Pulmonary artery endothelial cell (primary cell): ENCODE data around the gene KLHL29. TPM values are rescaled to one million over a fixed set of nuclear protein-coding genes. Genes with fewer than 3 reads are reported as not detected.
"Not testable (repeated sequence)": the region's sequence is repeated elsewhere in the genome, so short reads cannot be mapped to it uniquely, and the experiment has no call there.

ENCODE experiments used
- DNase-seq: peaks from one replicate; pipeline ENCODE4 v3.0.0-alpha.2; 2011; ENCODE audit warnings: low read depth, low spot score
- total RNA-seq: library from RNA; depleted of rRNA; stranded (reverse); fragments of >200 nt; gene quantifications from 2 replicates; pipeline ENCODE4 v1.2.3, GENCODE V29; 2014

Gene KLHL29
- total RNA-seq, result 4.2 and 5.6 TPM in 2 replicates

- no peak for DNase-seq
Observed at GRCh38 chr2:23384551-23385343, at the start of gene KLHL29. KLHL29 (plus strand) TSS chr2:23385179; CDS start chr2:23562197, 177,018 bp downstream.

- no peak for DNase-seq
Observed at GRCh38 chr2:23335550-23335949, 49.4 kb upstream of the KLHL29 start.

GRCh38 chr2:23342075-23342474 lies 42.9 kb upstream of the KLHL29 start:
- DNase-seq, result no peak

GRCh38 chr2:23346029-23346428 lies 39.0 kb upstream of the KLHL29 start:
- no peak for DNase-seq

GRCh38 chr2:23346781-23347180 lies 38.2 kb upstream of the KLHL29 start:
- DNase-seq, result no peak

GRCh38 chr2:23347471-23348092 lies 37.4 kb upstream of the KLHL29 start:
- no peak for DNase-seq

- not testable (repeated sequence) for DNase-seq
Observed at GRCh38 chr2:23348093-23348481, 36.9 kb upstream of the KLHL29 start.

- no peak for DNase-seq
Observed at GRCh38 chr2:23349508-23349907, 35.5 kb upstream of the KLHL29 start.

- DNase-seq, result peak; percentile 8
Observed at GRCh38 chr2:23350041-23350791, 34.8 kb upstream of the KLHL29 start.

GRCh38 chr2:23350792-23351355 lies 34.1 kb upstream of the KLHL29 start:
- DNase-seq, result no peak

- peak; percentile 62 for DNase-seq
Observed at GRCh38 chr2:23351388-23352141, 33.4 kb upstream of the KLHL29 start.

GRCh38 chr2:23354554-23354953 lies 30.4 kb upstream of the KLHL29 start:
- DNase-seq, result no peak

- no peak for DNase-seq
Observed at GRCh38 chr2:23355001-23355400, 30.0 kb upstream of the KLHL29 start.

- DNase-seq, result no peak
Observed at GRCh38 chr2:23356711-23357110, 28.3 kb upstream of the KLHL29 start.

- no peak for DNase-seq
Observed at GRCh38 chr2:23359631-23360567, 25.1 kb upstream of the KLHL29 start.

GRCh38 chr2:23360571-23361125 lies 24.3 kb upstream of the KLHL29 start:
- no peak for DNase-seq

- no peak for DNase-seq
Observed at GRCh38 chr2:23361152-23361551, 23.8 kb upstream of the KLHL29 start.

- no peak for DNase-seq
Observed at GRCh38 chr2:23363268-23363667, 21.7 kb upstream of the KLHL29 start.

GRCh38 chr2:23363831-23364230 lies 21.1 kb upstream of the KLHL29 start:
- no peak for DNase-seq

- no peak for DNase-seq
Observed at GRCh38 chr2:23366720-23367119, 18.3 kb upstream of the KLHL29 start.
